Right atrium auricular region (tissue), 2 donors: ENCODE results near the gene TENM4. TPM values are rescaled to one million over a fixed set of nuclear protein-coding genes. Genes with fewer than 3 reads are reported as not detected.
"Not testable (repeated sequence)": the region's sequence is repeated elsewhere in the genome, so short reads cannot be mapped to it uniquely, and the experiment has no call there.

Experiments used
- DNase-seq: peaks from one replicate; pipeline ENCODE4 v3.0.0-alpha.2; 2019; ENCODE audit warnings: low spot score
- H3K27ac ChIP-seq, 2 donors: fragments of 200-600 bp; sonication (generic); 1 replicate in 1 of 2; 2 replicates in 1 of 2; pipeline ENCODE4 v1.5.1; 2016 to 2019
- H3K27me3 ChIP-seq, 2 donors: fragments of 200-600 bp; sonication (generic); one replicate each; pipeline versions ENCODE4 v1.5.1 to v1.6.0; 2017 to 2019
- H3K36me3 ChIP-seq: fragments of 200-600 bp; sonication (generic); one replicate; pipeline ENCODE4 v1.5.1; 2016
- H3K4me1 ChIP-seq, 2 donors: fragments of 200-600 bp; sonication (generic); one replicate each; pipeline versions ENCODE4 v1.5.1 to v1.6.0; 2017 to 2019
- H3K4me3 ChIP-seq, 2 donors: fragments of 200-600 bp; sonication (generic); 1 replicate in 1 of 2; 2 replicates in 1 of 2; pipeline ENCODE4 v1.5.1; 2017 to 2019; ENCODE audit warnings: mild to moderate bottlenecking in 1 of 2, moderate library complexity in 1 of 2
- H3K9me3 ChIP-seq, 2 donors: fragments of 200-600 bp; sonication (generic); one replicate each; pipeline ENCODE4 v1.5.1; 2019
- microRNA counts, 2 donors: library from miRNA; unstranded; fragments of <30 nt; microRNA quantifications; one replicate each; lab custom pipeline; 2016 to 2017
- microRNA-seq, 2 donors: library from miRNA; unstranded; fragments of <30 nt; microRNA quantifications; one replicate each; pipeline ENCODE4, GENCODE V29; 2016 to 2017; ENCODE audit warnings: borderline number of aligned reads in 2 of 2, borderline replicate concordance in 1 of 2
- total RNA-seq, 2 donors: library from RNA; depleted of rRNA; stranded (reverse); fragments of >200 nt; gene quantifications; one replicate each; pipeline ENCODE4 v1.1.0, GENCODE V29; 2016
- TF ChIP-seq, protein P1 (sequence below), 2 donors: fragments of 200-600 bp; sonication (generic); IDR thresholded peaks; one replicate each; pipeline ENCODE4 v1.5.1; 2019; ENCODE audit warnings: antibody characterized with exemption in 2 of 2

TENM4 gene
- total RNA-seq, 2 donors from 2014 or later: 0.30 to 0.98 TPM

DNA sequence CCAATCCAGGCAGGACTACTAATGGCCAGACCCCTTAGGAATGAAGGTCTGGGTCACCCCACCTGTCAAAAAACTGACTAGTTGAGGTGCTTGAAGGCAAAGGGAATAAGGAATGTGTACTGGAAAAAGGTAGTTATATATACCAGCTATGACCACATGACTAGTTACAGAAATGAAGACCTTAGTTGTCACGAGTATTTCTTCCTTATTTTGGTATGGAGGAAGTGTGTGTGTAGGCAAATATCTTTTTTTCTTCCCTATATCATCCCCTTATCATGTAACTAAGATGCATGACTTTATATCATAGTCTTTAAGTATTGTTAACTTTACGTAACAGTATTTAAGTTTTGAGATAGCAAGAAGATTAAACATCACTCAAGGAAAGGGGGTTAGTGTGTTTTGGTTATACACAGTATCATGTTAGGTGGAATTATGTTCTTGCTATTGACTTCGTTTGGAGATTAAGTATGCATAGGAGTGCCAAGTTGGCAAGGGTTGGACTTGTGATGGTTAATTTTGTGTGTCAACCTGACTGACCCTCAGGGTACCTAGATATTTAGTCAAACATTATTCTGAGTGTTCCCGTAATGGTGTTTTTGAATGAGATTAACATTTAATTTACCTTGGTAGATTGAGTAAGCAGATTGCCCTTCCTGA lies 828.0 kb downstream of the TENM4 start:
- no peak for DNase-seq
- TF ChIP-seq, protein P1, sequence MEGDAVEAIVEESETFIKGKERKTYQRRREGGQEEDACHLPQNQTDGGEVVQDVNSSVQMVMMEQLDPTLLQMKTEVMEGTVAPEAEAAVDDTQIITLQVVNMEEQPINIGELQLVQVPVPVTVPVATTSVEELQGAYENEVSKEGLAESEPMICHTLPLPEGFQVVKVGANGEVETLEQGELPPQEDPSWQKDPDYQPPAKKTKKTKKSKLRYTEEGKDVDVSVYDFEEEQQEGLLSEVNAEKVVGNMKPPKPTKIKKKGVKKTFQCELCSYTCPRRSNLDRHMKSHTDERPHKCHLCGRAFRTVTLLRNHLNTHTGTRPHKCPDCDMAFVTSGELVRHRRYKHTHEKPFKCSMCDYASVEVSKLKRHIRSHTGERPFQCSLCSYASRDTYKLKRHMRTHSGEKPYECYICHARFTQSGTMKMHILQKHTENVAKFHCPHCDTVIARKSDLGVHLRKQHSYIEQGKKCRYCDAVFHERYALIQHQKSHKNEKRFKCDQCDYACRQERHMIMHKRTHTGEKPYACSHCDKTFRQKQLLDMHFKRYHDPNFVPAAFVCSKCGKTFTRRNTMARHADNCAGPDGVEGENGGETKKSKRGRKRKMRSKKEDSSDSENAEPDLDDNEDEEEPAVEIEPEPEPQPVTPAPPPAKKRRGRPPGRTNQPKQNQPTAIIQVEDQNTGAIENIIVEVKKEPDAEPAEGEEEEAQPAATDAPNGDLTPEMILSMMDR (IDR thresholded peaks at IDR 0.05): no peak
- no peaks in the 10 kb centered on the region for H3K4me1 ChIP-seq
- H3K27ac ChIP-seq: no peak overlapping the region
- no peaks in the 10 kb centered on the region for H3K36me3 ChIP-seq
- no peak overlapping the region for H3K4me3 ChIP-seq
- H3K9me3 ChIP-seq: no peaks in the 10 kb centered on the region
- no peaks in the 10 kb centered on the region for H3K27me3 ChIP-seq

DNA sequence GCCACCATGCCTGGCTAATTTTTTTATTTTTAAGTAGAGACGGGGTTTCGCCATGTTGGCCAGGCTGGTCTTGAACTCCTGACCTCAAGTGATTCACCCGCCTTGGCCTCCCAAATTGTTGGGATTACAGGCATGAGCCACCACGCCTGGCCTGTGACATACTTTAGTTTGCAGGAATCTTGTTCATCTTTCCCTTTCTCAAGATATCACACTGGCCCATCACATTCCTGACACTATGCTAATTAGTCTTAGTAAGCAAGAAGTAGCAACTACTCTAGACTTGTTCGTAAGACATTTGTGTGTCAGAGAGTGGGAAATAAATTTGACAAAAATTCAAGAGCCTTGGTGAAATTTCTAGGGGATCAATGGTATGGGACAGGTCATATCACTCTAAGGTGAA lies 831.5 kb downstream of the TENM4 start:
- H3K4me1 ChIP-seq, DNase-seq, H3K27me3 ChIP-seq: not testable (repeated sequence)

GRCh38 chr11:78607696-78608095 lies 833.1 kb downstream of the TENM4 start:
- Histone ChIP-seq H3K9me3 (no peaks in the 10 kb centered on the region), H3K4me1 (no peaks in the 10 kb centered on the region), H3K36me3 (no peaks in the 10 kb centered on the region), H3K4me3 (no peak overlapping the region), H3K27me3 (no peaks in the 10 kb centered on the region), H3K27ac (no peak overlapping the region)
- no peak for DNase-seq
- TF ChIP-seq, protein P1 (IDR thresholded peaks at IDR 0.05): no peak

More for the DNA sequence above, 831.5 kb downstream of the TENM4 start:
- not testable (repeated sequence) for H3K4me3 ChIP-seq, H3K27ac ChIP-seq, H3K9me3 ChIP-seq, H3K36me3 ChIP-seq

- Histone ChIP-seq H3K9me3 (no peaks in the 10 kb centered on the region), H3K27me3 (no peaks in the 10 kb centered on the region), H3K4me1 (no peaks in the 10 kb centered on the region), H3K36me3 (no peaks in the 10 kb centered on the region), H3K4me3 (no peak overlapping the region), H3K27ac (no peak overlapping the region)
- no peak for DNase-seq
- TF ChIP-seq, protein P1 (IDR thresholded peaks at IDR 0.05): no peak
Observed at GRCh38 chr11:78606667-78607066, 834.2 kb downstream of the TENM4 start.

DNA sequence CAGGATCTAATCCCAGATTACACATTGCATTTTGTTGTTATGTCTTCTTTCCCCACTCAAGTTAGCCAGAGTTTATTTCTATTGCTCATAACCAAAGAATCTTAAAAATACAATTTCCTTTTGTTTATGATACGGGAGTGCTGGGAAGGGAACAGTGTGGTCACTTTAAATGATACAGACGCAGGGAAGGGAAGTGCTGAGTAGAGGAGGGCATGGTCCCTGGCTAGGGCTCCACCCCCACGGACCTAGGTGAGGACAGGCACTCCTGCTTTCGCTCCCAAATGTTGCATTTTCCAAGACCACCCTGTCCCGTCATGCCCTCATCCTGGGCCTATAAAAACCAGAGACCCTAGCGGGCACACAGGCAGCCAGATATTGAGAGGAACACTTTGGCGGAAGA lies 835.5 kb downstream of the TENM4 start:
- Histone ChIP-seq H3K27ac (no peak overlapping the region), H3K36me3 (no peaks in the 10 kb centered on the region), H3K4me3 (no peak overlapping the region), H3K27me3 (no peaks in the 10 kb centered on the region), H3K4me1 (no peaks in the 10 kb centered on the region), H3K9me3 (no peaks in the 10 kb centered on the region)
- no peak for DNase-seq
- TF ChIP-seq, protein P1 (IDR thresholded peaks at IDR 0.05): no peak

DNA sequence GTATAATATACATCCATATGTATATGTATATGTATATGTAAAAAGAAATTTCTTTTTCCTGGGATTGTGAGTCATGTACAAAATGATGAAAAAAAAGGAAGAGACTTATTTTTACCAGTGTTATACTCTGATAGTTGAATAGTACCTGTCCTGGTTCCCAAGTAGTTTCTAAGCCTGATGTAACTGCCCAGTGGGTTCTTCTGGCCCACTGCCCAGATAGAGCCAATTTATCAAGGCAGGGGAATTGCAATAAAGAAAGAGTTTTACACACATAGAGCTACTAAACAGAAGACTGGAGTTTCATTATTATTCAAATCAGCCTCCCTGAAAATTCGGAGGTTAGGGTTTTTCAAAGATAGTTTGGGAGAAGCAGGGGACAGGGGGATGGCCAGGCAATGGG lies 837.0 kb downstream of the TENM4 start:
- no peak overlapping the region for H3K4me3 ChIP-seq
- DNase-seq: no peak
- no peaks in the 10 kb centered on the region for H3K4me1 ChIP-seq
- H3K27ac ChIP-seq: no peak overlapping the region
- no peaks in the 10 kb centered on the region for H3K9me3 ChIP-seq
- TF ChIP-seq, protein P1 (IDR thresholded peaks at IDR 0.05): no peak
- H3K27me3 ChIP-seq: no peaks in the 10 kb centered on the region
- H3K36me3 ChIP-seq: no peaks in the 10 kb centered on the region

MicroRNAs within 50 kb of the gene (microRNA counts, 767-probe panel; counts per million panel counts)
- microRNA hsa-miR-708-5p (lab: Ali Mortazavi, UCI): 0 to 31.0 counts per million in 2 donors

Small RNA genes within 50 kb of the gene (microRNA-seq; reads per million reads assigned to microRNA genes)
- gene MIR5579 (0 reads per million in 2 donors), gene MIR708 (117 to 652 reads per million in 2 donors)
